ENCODE measurements around the gene MARCKSL1. TPM values are rescaled to one million over a fixed set of nuclear protein-coding genes. Genes with fewer than 3 reads are reported as not detected.
A peak's percentile ranks its signal among the peaks of the same experiment; 100 is the strongest.
"Not testable (repeated sequence)": the region's sequence is repeated elsewhere in the genome, so short reads cannot be mapped to it uniquely, and the experiment has no call there.

The MARCKSL1 gene, protein sequence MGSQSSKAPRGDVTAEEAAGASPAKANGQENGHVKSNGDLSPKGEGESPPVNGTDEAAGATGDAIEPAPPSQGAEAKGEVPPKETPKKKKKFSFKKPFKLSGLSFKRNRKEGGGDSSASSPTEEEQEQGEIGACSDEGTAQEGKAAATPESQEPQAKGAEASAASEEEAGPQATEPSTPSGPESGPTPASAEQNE
- polyA plus RNA-seq (2012; ENCODE audit: insufficient read depth, insufficient read length), result 321 TPM

DNA sequence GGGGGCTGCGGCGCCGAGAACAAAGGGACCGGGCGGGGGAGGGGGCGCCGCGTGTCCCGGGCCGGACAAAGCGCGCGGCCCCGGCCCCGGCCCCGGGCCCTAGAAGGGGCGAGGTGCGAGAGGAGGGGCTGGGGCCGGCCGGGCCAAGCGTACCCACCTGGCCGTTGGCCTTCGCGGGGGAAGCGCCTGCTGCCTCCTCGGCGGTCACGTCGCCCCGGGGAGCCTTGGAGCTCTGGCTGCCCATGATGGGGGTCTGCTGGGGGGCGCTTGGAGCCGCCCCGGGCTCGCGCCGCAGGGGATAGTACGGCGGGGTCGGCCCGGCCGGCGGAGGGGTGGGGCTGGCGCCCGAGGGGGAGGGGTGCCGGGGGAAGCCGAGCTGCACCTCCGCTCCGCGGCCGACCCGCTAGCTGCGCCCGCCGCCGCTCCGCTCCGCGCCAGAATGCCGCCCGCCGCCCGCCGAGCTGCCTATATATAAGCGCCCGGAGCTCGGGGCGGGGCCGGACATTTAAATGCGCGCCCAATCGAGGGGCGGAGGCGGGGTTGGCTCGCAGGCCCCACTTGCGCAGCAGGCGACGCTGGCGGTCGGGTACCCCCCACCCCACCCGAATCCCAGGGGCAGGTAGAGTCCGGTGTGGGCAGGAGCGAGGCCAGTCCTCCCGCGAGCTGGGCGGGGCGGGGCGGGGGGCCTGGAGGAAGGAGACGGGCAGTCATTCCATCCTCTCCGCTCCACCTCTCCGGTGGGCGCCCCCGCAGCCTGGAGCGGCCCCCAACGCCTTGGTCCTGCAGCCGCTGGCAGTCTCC is at the start of gene MARCKSL1:
TSS of gene MARCKSL1 (minus strand) at position 444 of the 801 bp plus-strand sequence. CDS start at position 244, 200 bp downstream.
- DNase-seq (ENCODE audit: low read depth, low spot score), result peak; percentile 71
- H3K4me3 ChIP-seq (ENCODE audit: low read length), result peak within 1 kb of the TSS; percentile 76

DNA sequence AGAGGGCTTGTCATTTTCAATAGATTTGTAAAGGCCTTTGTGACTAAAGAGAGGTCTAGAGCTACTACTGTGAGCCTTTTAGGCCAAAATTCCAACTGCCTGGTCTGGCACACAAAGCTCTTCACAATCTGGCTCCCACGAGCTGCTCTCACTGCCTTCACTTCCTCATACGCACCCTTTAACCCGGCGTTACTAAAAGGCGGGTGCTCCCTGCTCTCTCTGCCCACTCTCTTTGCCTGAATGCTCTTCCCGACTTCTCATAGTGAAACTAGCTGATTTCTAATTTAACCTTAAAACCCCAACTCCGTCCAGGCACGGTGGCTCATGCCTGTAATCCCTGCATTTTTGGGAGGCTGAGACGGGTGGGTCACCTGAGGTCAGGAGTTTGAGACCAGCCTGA is 44.0 kb upstream of the MARCKSL1 start:
- no peak overlapping the region for H3K4me3 ChIP-seq (ENCODE audit: low read length)
- no peak for DNase-seq (ENCODE audit: low read depth, low spot score)

DNA sequence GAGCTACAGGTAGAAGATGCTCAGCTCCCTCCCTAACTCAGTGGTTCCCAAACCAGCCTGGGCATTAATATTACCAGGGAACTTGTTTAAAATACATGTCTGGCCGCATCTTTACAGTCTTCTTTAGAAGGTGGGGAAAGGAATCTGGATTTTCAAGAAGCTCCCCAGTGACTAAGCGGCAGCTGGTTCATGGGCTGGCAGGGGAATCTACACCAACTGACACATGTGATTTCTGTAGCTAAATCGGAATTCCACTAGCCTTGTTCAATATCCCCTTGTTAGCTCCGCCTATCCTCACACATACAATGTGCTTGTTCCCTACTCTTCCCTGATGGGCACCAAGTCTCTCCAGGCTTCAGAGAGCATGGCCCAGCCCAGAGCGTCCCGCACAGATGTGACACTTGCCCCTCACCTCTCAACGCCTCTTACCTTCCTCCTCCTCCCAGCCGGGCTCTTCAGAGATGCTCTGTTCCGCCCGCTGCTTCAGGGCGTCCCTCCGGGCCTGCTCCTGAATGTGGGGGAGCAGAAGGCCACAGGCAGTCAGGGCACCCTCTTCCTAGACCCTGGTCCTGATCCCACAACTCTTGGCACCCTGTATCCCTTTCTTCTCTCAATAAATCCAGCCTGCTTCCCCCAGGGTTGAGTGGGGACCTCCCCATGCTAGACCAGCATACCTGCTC is 41.6 kb upstream of the MARCKSL1 start:
- no peak for DNase-seq (ENCODE audit: low read depth, low spot score)
- H3K4me3 ChIP-seq (ENCODE audit: low read length), result no peak overlapping the region

DNA sequence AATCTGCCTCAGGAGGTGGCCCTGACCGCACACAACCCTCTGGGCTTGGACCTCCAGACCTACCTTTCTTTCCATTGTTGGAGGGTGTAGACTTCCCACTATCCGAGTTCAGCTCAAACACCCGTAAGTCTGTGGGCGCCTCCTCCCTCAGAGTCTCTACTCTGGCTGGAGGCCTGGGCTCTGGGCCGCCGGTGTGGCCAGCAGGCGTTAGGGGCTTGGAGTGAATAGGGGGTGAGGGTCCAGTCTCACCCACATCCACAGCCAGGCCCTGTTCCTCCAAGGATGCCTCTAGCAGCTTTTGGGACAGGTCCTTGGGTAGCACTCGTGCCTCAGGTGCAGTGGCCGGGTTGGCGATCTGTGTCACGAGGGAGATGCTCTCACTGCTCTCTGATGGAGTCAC is 40.2 kb upstream of the MARCKSL1 start:
- H3K4me3 ChIP-seq (ENCODE audit: low read length), result no peak overlapping the region
- no peak for DNase-seq (ENCODE audit: low read depth, low spot score)

DNA sequence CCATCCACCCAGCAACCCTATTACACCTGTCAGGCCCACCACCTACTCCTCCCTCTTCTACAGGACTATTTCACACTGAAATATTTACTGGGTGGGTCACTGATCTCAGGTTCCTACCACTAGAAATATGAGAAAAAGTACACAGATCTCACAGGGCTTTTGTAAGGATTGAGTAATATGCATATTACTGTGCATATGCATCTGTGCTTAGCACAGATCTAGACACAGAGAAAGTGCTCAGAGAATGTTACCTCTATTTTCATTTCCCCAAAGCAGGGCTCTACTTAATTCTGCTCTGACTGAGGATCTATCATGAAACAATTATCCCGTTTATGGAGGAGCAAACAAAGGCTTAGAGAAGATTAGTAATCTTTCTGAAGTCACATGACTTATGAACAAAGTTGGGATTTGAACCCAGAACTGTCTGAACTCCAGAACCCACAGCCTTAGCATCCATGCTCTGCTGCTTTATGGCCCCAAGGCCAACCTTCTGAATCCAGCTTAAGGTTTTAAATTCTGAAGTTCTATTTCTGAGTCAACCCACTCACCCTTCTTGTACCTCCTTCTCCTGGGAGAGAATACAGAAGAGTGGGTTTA is 38.1 kb upstream of the MARCKSL1 start:
- no peak for DNase-seq (ENCODE audit: low read depth, low spot score)

DNA sequence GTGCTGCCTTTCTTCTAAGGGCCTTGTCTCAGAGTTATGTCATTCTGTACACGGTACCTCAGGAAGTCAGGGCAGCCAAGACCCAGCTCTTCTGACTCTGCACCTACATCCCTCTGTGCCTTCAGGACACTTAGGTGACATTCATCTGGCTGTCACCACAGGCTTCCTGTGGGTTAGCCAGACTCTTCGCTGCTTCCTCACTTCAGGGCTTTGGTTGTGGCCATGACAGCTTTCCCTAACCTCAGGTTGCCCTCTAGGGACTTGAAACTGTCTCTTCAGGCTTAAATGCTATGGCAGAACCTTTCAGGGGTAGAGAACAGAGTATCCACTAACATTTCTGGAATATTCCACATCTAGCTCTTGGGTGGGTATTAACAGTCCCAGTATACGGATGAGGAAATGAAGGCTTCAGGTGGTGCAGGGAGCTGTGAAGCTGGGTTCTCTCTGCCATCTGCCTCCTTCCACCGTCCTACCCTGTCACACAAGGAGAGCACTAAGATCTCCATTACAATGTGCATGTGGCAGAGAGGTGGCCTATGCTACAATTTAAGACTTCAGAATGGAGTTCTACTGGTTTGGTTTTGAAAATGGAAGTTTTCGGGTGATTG is 36.2 kb upstream of the MARCKSL1 start:
- no peak overlapping the region for H3K4me3 ChIP-seq (ENCODE audit: low read length)
- DNase-seq (ENCODE audit: low read depth, low spot score), result peak; percentile 94

More for the DNA sequence above, 38.1 kb upstream of the MARCKSL1 start:
- no peak overlapping the region for H3K4me3 ChIP-seq (ENCODE audit: low read length)

DNA sequence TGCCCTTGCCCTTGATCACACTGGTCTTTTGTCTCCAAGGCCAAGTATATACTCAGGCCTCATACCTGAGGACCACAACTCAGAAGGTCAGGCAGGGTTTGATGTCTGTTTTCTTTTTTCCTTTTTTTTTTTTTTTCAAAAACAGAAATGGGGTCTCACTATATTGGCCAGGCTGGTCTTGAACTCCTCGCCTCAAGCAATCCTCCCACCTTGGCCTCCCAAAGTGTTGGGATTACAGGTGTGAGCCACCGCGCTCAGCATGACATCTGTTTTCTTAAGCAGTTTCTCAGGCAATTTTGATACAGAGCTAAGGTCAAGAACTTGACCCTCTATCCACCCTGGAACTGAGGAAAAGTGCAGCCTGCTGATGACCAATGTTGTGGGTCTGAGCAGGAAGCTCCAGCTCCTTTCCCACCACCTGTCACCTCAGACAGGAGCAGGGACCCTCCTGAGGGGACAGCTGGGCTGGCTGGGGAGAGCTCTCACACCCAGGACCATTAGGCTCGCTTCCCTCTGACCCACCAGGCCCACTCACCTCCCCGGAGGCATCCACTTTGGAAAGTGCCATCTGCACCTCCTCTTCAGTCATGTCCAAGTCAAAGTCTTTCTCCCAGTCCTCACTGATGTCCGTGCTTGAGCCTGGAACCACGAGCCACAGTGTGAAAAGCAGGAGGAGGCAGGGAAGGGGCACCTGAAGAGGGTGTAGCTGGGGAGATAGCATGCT is 32.0 kb upstream of the MARCKSL1 start:
- no peak overlapping the region for H3K4me3 ChIP-seq (ENCODE audit: low read length)

DNA sequence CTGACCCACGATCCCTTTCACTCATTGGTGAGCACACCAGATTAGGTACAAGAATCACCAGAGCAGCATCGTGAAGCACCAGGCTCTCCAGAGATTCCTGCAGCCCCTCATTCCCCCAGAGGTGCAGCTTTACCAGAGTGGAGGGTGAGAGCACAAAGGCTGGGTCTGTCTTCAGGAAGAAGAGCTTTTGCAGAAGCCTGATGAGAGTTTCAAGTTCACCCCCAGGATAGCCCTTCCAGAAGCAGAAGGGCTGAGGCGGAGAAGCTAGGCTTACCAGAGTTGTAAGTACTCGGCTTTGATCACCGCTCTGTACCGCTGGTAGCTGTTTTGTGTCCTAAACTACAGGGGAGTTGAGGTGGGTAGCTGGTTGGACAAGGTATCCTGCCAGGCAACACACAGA is 29.4 kb upstream of the MARCKSL1 start:
- no peak overlapping the region for H3K4me3 ChIP-seq (ENCODE audit: low read length)
- DNase-seq (ENCODE audit: low read depth, low spot score), result no peak

More for the DNA sequence above, 32.0 kb upstream of the MARCKSL1 start:
- no peak for DNase-seq (ENCODE audit: low read depth, low spot score)

DNA sequence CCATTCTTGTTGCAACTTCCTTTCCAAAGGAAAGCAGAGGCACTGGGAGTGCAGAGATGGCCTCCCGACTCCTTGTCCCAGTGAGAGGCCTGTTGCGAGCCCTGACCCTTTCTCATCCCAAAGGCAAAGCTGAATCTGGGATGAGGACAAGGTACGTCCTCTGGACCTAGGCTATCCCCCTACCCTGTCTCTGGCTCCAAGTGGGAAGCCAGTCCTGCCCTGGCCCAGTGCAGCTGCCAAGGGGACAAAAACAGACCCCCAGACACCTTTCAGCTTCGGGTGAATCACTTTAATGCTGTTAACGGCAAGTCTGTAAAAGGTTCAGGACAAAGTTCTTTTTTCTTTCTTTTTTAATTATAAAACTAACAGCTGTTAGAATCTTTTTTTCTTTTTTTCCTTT is 28.8 kb upstream of the MARCKSL1 start:
- H3K4me3 ChIP-seq (ENCODE audit: low read length), result no peak overlapping the region
- DNase-seq (ENCODE audit: low read depth, low spot score), result no peak

DNA sequence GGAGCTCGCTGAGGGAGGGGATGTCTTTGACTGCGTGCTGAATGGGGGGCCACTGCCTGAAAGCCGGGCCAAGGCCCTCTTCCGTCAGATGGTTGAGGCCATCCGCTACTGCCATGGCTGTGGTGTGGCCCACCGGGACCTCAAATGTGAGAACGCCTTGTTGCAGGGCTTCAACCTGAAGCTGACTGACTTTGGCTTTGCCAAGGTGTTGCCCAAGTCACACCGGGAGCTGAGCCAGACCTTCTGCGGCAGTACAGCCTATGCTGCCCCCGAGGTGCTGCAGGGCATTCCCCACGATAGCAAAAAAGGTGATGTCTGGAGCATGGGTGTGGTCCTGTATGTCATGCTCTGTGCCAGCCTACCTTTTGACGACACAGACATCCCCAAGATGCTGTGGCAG is 27.7 kb upstream of the MARCKSL1 start:
- no peak overlapping the region for H3K4me3 ChIP-seq (ENCODE audit: low read length)
- DNase-seq (ENCODE audit: low read depth, low spot score), result no peak

DNA sequence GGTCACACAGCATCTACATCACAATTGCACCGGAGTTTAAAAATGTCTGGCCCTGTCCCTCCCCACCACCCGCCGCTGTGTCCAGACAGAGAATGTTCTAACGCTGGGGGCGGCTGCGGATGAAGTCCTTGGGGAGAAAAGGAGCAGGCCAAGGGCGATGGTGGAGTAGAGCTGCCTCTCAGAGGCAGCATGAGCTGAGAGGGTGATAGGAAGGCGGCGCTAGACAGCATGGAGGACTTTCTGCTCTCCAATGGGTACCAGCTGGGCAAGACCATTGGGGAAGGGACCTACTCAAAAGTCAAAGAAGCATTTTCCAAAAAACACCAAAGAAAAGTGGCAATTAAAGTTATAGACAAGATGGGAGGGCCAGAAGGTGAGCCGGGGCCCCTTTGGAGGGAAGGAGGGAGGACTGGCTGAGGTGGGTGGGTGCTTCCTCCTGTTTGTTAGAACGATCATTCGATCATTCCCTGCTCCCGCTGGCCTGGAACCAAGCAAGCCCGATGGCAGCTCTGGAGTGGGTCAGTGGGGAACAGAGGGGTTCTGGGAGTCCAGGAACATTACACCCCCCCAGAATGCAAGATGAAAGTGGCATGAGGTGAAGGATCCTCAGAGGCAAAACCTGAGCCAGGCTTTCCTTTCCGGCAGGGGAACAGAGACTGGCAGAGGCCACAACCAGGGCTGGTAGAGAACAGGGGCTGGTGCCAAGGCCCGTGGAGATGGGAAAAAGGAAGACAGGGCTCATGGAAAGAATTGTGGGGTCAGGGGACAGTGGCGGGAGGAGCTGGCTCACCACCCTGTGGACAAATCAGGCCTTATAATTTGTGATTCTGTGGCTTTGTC is 26.7 kb upstream of the MARCKSL1 start, which contains the start of the genes FAM229A and TSSK3:
TSS of gene FAM229A (minus strand) at position 12 of the 840 bp plus-strand sequence. CDS start 394 bp downstream, outside the sequence.
TSS of gene TSSK3 (plus strand) at position 66 of the 840 bp plus-strand sequence. CDS start at position 229, 163 bp downstream.
- no peak for DNase-seq (ENCODE audit: low read depth, low spot score)
- H3K4me3 ChIP-seq (ENCODE audit: low read length), result no peak within 1 kb of the TSS

DNA sequence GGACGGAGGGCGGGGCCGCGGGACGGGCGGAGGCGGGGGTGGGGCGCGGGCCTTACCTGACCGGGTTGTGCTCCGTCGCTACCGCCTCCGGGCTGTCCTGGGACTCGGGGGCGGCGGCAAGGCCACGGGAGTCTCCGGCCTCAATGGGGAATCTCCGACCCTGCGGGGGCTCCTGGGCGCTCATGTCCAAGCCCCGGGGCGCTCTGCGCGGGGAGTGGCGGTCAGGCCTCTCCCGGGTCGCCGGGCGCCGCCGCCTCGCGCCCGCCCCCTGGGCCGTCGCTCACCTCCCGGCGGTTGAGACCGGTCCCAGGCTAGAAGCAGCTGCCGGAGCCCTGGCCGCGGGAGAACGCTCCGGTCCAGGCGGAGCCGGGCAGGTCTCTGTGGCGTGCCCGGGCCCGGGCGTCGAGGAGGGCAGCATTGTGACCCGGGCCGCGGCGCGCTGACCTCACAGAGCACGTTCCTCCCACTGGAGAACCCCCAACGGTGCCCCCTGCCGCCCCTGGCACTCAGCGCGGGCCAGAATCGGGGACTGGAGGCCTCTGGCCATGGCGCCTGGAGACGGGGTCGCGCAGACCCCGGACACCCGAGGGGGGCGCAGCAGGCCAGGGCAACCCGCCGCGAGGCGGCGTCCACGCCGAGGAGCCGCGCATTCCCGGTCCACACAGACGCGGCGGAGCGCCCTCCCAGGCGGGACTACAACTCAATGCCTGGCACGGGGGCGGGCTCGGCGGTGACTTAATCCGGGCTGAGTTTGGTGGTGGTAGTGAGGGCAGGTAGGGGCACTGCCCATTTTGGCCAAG is 25.8 kb upstream of the MARCKSL1 start:
- no peak for DNase-seq (ENCODE audit: low read depth, low spot score)
- no peak overlapping the region for H3K4me3 ChIP-seq (ENCODE audit: low read length)

DNA sequence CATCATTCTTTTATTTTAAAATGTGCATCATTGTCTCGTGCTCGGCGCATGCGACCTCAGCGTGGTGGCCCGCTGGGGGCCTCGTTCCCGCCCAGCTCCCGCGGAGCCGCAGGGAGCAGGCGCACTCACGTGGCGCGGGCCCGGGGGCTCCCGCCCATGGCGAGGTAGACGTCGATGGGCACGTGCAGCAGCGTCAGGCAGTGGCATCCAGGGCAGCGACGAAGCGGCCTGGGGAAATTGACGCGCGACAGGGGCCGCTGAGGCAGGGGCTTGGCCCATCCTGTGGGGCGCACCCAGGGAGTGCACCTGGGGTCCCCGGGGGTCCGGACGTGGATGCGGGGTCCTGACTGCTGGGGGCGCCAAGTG is 25.3 kb upstream of the MARCKSL1 start:
- DNase-seq (ENCODE audit: low read depth, low spot score), result no peak
- no peak overlapping the region for H3K4me3 ChIP-seq (ENCODE audit: low read length)

DNA sequence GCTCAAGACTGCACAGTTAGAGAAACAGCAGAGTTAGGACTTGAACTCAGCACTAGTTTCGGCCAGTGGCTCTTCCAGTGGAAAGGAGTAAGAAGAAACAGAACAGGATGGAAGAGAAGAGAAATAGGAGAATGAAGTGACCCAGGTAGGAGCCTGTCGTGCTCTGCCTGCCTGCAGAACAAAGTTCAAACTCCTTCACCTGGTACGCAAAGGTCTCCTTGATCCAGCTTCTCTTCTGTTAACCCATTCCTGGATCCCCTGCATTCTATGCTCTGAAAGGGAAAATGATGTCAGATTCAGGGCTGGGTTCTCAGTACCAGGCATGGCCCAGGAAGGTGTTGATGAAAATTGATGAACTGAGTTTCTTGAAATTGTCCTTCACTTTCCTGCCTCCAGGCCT is 22.4 kb upstream of the MARCKSL1 start:
- DNase-seq (ENCODE audit: low read depth, low spot score), result no peak
- no peak overlapping the region for H3K4me3 ChIP-seq (ENCODE audit: low read length)

DNA sequence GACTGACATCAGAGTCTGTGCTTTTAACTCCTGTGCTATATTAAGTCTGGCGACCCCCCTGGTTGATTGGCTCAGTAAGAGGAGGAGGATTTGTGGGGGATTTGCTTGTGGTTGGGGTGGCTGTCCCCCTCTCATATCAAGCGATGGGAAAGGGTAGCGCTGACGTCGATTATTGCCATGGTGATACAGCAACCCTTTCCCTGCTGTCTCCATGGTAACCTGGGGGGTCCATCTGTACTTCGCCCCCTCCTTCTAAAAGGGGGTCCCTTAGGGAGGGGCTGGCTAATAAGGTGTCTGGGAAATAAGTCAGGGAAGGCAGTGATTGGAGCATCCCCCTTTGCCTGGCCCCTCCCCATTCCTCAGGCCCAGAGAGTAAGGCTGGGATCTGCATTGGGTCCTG is 21.6 kb upstream of the MARCKSL1 start:
- DNase-seq (ENCODE audit: low read depth, low spot score), result no peak

DNA sequence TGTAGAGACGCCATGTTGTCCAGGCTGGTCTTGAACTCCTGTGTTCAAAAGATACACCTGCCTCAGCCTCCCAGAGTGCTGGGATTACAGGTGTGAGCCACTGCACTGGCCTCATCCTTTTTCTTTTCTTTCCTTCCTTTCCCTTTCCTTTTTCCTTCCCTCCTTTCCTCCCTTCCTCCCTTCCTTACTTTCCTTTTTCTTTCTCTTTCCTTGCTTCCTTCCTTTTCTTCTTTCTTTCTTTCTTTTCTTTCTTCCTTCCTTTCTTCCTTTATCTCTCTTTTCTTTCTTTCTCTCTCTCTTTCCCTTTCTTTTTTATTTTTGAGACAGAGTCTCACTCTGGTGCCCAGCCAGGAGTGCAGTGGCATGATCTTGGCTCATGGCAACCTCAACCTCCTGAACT is 20.4 kb upstream of the MARCKSL1 start:
- no peak for DNase-seq (ENCODE audit: low read depth, low spot score)
- no peak overlapping the region for H3K4me3 ChIP-seq (ENCODE audit: low read length)

More for the DNA sequence above, 21.6 kb upstream of the MARCKSL1 start:
- no peak overlapping the region for H3K4me3 ChIP-seq (ENCODE audit: low read length)

DNA sequence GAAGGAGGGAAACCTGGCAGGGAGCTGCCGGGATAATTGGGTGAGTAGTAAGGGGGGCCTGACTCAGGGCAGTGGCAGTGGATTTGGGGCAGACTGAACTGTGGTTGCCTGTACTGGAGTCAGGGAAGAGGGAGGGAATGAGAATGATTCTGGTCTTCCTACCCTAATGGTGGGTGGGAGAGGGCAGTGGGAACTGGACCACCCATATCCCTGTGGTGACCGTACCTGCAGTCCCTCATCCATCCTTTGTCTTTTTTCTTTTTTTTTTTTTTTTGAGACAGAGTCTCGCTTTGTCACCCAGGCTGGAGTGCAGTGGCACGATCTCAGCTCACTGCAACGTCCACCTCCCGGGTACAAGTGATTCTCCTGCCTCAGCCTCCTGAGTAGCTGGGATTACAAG is 19.7 kb upstream of the MARCKSL1 start:
- not testable (repeated sequence) for DNase-seq (ENCODE audit: low read depth, low spot score); H3K4me3 ChIP-seq (ENCODE audit: low read length)
